Body of pancreas (tissue), 4 donors: ENCODE results near the gene PITRM1.

Source experiments
- CTCF ChIP-seq, 7 experiments: fragments of 450-650 bp in 4 of 7; fragments of 200-600 bp in 3 of 7; sonication (generic) in 3 of 7; IDR thresholded peaks; one replicate each; pipeline ENCODE4 v1.5.1; 2016 to 2019; ENCODE audit warnings: antibody characterized with exemption in 7 of 7
- POLR2A ChIP-seq, 3 donors: fragments of 450-650 bp; IDR thresholded peaks; one replicate each; pipeline ENCODE4 v1.6.1; 2016; ENCODE audit warnings: antibody characterized with exemption in 3 of 3, mild to moderate bottlenecking in 2 of 3

- TF ChIP-seq POLR2A (IDR thresholded peaks at IDR 0.05) (no peak), CTCF (IDR thresholded peaks at IDR 0.05) (no peak)
Measured at GRCh38 chr10:3151889-3152565, 20.6 kb downstream of the PITRM1 start.
